Measurements from ENCODE around the gene RGS7BP. TPM values are rescaled to one million over a fixed set of nuclear protein-coding genes. Genes with fewer than 3 reads are reported as not detected.

The RGS7BP gene
- total RNA-seq, 1 experiment from 2014 or later, result 0.33 TPM

GRCh38 chr5:64509828-64510227 is 4.0 kb downstream of the RGS7BP start:
- H3K36me3 Mint-ChIP-seq (ENCODE audit: insufficient read depth in 1 of 3, low read depth in 3 of 3), result no peaks in the 10 kb centered on the region; a peak in 1 of 7 replicates
- Histone ChIP-seq H4K8ac (replicated peaks; ENCODE audit: insufficient read length, low read depth, low read length) (no peak overlapping the region), H2BK5ac (ENCODE audit: insufficient read length, low read length) (no peak overlapping the region), H3K79me1 (ENCODE audit: insufficient read depth, low read depth, low read length, poor library complexity, severe bottlenecking) (no peaks in the 10 kb centered on the region), H3K79me2 (ENCODE audit: insufficient read depth, low read length) (no peaks in the 10 kb centered on the region), H4K5ac (ENCODE audit: insufficient read length, low read depth, low read length) (no peak overlapping the region), H3K18ac (ENCODE audit: insufficient read length, low read depth, low read length) (no peak overlapping the region), H3K27me3 (ENCODE audit: insufficient read depth, low read length) (peaks cover 9% of the 10 kb centered on the region; the same call in 1 of the 2 replicates), H3K27ac (ENCODE audit: insufficient read length, low read depth, low read length) (no peak overlapping the region), H2BK20ac (ENCODE audit: low read depth, low read length, poor library complexity, severe bottlenecking) (no peak overlapping the region), H3K9ac (ENCODE audit: extremely low read depth, insufficient read length, low read length) (no peak overlapping the region), H3K4me1 (ENCODE audit: insufficient read depth, low read length) (no peaks in the 10 kb centered on the region), H3K56ac (ENCODE audit: insufficient read length, low read depth, low read length) (no peak overlapping the region), H3K4me2 (ENCODE audit: insufficient read depth, insufficient read length, low read length) (no peak overlapping the region), H3K9me3 (ENCODE audit: control insufficient read depth, low read depth, low read length) (no peaks in the 10 kb centered on the region), H3K14ac (ENCODE audit: insufficient read depth, low read length) (no peak overlapping the region), H2BK120ac (ENCODE audit: low read depth, low read length, poor library complexity, severe bottlenecking) (no peak overlapping the region), H4K20me1 (ENCODE audit: control insufficient read depth, insufficient read depth, insufficient read length) (no peaks in the 10 kb centered on the region), H3K4ac (ENCODE audit: low read depth, low read length) (no peak overlapping the region), H2BK15ac (ENCODE audit: low read depth, low read length) (no peak overlapping the region), H3K23ac (ENCODE audit: insufficient read length, low read depth, low read length) (no peak overlapping the region), H2AK5ac (ENCODE audit: insufficient read length, low read length) (no peak overlapping the region), H4K91ac (ENCODE audit: insufficient read length, low read depth, low read length) (no peak overlapping the region), H2BK12ac (ENCODE audit: insufficient read length, low read depth, low read length) (no peak overlapping the region), H2AFZ (ENCODE audit: low read length) (no peak overlapping the region), H3K23me2 (ENCODE audit: insufficient read length, low read depth, low read length, poor library complexity, severe bottlenecking) (peaks cover 18% of the 10 kb centered on the region), H3T11ph (ENCODE audit: low read length) (no peak overlapping the region)
- peaks cover 6 to 14% of the 10 kb centered on the region in 2 experiments for H3K4me1 Mint-ChIP-seq
- no peak for DNase-seq
- TF ChIP-seq CTCF (conservative IDR thresholded peaks at IDR 0.05), result no peak
- no peaks in the 10 kb centered on the region for H3K9me3 Mint-ChIP-seq
- no CpG with 5 or more reads among the region's 7 CpGs for WGBS (ENCODE audit: extremely low coverage, insufficient read length, low lambda C conversion rate)
- H3K27ac Mint-ChIP-seq, result no peak overlapping the region
- H3K27me3 Mint-ChIP-seq (ENCODE audit: low read depth), result peaks cover 65% of the 10 kb centered on the region
- H3K4me3 Mint-ChIP-seq, result no peak overlapping the region

Measured in H9 (cell line).